GM19193 (cell line): Measurements from ENCODE around the gene CYP27B1.

Experiments
- POLR2A ChIP-seq: IDR thresholded peaks from 4 replicates; pipeline ENCODE4 v1.6.1; 2011; ENCODE audit not compliant: insufficient read depth, insufficient read length; ENCODE audit errors: extremely low read depth

CYP27B1 gene, protein sequence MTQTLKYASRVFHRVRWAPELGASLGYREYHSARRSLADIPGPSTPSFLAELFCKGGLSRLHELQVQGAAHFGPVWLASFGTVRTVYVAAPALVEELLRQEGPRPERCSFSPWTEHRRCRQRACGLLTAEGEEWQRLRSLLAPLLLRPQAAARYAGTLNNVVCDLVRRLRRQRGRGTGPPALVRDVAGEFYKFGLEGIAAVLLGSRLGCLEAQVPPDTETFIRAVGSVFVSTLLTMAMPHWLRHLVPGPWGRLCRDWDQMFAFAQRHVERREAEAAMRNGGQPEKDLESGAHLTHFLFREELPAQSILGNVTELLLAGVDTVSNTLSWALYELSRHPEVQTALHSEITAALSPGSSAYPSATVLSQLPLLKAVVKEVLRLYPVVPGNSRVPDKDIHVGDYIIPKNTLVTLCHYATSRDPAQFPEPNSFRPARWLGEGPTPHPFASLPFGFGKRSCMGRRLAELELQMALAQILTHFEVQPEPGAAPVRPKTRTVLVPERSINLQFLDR

DNA sequence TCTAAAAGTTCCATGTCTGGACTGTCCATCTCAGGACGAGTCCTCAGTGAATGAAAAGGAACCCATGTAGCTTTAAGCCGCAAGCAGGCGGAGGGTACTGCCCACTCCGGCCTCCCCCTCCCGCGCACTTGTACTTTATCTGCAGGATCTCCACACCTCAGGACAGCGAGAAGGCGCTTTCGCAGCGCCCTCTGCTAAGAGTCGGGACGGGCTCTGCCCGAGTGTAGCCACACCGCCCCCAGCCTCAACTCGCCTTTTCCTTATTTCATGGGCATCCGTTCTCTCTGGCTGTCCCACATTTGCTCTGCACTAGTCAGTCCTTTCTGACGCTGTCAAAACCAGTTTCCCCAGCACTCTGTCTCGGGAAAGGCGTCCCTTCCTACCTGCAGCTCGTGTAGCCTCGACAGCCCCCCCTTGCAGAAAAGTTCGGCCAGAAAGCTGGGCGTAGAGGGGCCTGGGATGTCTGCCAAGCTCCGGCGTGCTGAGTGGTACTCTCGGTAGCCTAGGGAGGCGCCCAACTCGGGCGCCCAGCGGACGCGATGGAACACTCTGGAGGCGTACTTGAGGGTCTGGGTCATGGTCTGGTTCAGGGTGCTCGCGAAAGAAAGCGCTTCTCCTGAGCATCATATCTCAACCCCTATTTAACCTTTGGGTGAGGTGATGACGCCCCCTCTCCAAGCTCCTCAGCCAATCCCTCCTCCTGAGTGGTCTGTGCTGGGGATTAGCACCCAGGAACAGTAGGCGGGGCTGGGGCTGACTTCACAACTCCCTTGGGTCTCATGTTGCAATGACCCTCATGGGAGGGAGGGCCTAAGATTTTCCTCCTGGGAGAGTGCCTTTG is at the start of gene CYP27B1:
Gene CYP27B1 (minus strand): TSS at position 615 of the 841 bp plus-strand sequence. CDS start 37 bp downstream, at position 578.
- no peak for TF ChIP-seq POLR2A

DNA sequence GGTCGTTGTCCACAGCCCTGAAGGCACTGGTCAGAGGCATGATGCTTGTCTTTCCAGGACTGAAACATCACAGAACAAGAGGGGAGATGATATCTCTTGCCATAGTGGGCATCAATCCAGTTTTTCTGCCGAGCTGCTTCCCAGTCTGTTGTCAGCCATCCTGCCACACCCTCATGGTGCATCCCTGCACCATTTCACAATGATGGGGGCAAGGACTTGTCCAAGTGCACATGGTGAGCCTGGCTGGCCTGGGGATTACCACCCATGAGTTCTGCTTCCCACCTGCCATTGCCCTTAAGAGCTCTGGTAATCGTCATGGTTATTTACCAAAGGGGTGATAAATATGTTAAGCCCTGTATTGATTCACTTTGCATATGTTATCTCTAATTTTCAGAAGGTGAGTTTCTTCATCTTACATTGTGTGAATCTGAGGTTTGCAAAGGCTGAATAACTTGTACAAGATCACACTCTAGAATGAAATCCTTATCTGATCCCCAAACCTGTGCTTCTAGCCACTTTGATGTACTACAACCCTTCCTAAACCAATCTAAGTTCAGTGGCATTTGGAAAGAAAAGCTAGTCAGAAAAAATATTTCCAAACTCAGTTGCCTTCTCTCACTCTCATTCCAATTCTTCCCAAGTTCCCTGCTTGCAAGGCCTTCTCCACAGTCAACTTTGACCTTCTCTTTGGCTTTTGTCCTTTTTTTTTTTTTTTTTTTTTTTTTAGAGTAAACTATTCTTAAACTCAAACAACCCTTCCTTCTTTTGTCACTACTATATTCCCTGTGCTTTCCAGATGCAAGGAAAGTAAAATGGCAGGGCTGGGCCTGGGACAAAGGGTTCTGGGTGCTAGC is 49.4 kb upstream of the CYP27B1 start:
- TF ChIP-seq POLR2A: no peak

DNA sequence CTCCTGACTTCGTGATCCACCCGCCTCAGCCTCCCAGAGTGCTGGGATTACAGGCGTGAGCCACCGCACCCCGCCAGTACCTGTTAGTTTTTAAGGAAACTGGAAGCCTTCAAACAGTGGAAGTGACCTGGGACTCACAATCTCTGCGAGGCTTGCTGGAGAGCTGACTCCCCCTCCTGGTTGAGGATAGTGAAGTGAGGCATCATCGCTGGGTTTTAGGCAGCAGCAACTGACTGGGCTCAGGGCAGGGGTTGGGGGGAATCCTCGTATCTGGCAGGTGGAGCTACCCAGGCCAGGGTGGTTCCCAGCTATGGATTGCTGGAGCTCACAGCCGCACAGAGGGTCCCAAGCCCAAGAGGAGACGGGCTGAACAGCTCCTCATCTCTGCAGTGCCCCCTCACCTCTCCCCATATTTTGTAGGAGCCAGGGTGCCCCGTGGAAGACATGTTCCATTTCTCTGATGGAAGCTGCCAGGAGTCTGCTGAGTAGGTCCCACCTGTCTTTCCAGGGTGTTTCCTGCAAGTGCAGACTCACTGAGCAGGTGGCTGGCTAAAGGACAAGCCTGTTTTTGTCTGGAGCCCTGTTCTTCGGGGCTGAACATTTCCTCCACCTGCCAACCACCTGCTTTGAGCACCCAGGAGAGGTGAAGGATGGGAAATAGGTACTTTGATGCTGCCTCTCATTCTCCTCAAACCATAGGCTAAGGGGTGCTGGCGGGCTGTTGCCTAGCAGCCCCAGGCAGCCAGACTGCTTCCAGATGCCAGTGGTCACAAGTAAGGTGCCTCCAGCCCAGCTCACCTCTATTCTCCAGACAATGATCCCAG is 48.5 kb upstream of the CYP27B1 start:
- TF ChIP-seq POLR2A: no peak

- no peak for TF ChIP-seq POLR2A
These were observed 47.3 kb upstream of the CYP27B1 start for GRCh38 chr12:57813971-57814772.

- no peak for TF ChIP-seq POLR2A
These were observed 46.5 kb upstream of the CYP27B1 start for GRCh38 chr12:57813111-57813970.

- TF ChIP-seq POLR2A: no peak
These were observed 44.3 kb upstream of the CYP27B1 start for GRCh38 chr12:57811028-57811755.

DNA sequence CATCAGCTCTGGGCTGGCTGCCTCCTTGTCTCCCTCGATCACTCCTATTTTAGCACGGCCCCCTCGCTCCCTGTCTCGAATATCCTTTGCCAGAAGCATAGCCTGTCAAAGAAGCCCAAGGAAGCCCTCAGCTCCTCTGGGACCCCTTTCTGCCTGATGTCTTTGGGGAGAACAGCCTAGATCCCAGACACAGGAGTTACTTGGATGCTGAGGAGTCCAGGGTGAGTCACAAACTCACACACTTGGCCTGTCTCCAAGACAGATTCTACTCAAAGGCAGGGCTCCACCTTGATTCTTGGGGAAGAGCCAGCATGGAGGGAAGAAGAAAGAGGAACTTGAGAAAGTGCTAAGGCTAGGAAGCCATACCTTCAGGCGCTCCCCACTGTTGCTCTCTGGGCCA is 43.6 kb upstream of the CYP27B1 start:
- TF ChIP-seq POLR2A: no peak

- no peak for TF ChIP-seq POLR2A
These were observed 42.5 kb upstream of the CYP27B1 start for GRCh38 chr12:57809425-57809824.

GRCh38 chr12:57808351-57808750 is 41.5 kb upstream of the CYP27B1 start:
- TF ChIP-seq POLR2A: no peak

- TF ChIP-seq POLR2A: no peak
These were observed 40.4 kb upstream of the CYP27B1 start for GRCh38 chr12:57807285-57807684.

DNA sequence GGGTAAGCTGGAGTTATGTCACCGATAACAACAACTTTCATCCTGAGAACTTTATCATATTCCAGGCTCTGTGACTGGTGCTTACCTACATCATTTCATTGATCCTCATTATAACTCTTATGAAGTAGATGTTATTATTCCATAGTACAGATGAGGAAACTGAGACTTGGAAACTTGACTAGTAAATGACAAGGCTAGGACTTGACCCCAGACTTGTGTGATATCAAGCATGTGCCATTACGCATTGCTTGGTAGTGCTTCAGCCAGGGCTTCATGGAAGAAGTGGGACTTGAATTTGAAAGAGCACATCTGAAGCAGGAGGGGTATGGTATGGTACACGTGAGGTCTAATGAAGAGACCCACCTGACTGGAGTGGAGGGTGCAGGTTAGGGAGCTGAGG is 39.8 kb upstream of the CYP27B1 start:
- TF ChIP-seq POLR2A: no peak
